GM18517 (cell line): Measurements from ENCODE around the gene ATP5MK.
A peak's percentile ranks its signal among the peaks of the same experiment; 100 is the strongest.
"Not testable (repeated sequence)": the region's sequence is repeated elsewhere in the genome, so short reads cannot be mapped to it uniquely, and the experiment has no call there.

Experiments used
- ATAC-seq: cut with Tn5 transposase; IDR thresholded peaks from one replicate; pipeline ENCODE4 v1.9.1; 2021; ENCODE audit warnings: mild to moderate bottlenecking, moderate library complexity; ENCODE audit not compliant: unreplicated experiment

The ATP5MK gene

DNA sequence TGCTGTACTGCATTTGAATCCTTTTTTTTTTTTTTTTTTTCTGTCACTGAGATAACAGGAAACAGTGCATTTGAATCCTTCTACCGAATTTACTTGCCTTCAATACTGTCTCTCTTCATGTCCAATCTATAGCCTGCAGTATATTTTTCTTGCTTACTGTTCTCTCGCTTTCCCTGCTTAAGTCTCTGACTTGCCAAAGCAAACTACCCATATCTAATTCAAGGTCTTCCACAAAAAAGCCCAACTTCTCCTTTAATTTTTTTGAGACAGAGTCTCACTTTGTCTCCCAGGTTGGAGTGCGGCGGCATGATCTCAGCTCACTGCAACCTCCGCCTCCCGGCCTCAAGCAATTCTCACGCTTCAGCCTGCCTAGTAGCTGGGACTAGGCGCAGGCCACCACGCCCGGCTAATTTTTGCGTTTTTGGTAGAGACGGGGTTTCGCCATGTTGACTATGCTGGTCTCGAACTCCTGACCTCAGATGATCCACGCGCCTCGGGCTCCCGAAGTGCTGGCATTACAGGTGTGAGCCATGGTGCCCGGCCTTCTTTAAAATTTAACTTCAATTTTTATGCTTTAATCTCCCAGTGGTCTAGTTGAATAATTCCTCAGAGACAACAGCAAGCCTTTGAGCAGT, 1.0 kb upstream of the ATP5MK start:
- ATAC-seq: no peak

DNA sequence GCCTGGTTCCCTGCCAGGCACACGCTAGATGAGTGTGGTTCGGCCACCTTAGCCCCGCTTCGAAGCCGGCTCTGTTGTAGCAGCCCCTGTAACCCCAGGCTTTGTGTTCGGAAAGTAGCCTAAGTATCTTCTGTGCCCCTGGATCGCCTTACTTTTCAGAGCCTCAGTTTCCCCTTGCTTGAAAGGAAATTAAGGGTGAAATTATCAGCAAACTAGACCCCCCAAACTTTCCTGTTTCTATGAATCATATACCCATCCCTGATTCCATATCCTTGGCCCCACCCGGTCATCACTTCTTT, 463 bp upstream of the ATP5MK start:
- no peak for ATAC-seq

DNA sequence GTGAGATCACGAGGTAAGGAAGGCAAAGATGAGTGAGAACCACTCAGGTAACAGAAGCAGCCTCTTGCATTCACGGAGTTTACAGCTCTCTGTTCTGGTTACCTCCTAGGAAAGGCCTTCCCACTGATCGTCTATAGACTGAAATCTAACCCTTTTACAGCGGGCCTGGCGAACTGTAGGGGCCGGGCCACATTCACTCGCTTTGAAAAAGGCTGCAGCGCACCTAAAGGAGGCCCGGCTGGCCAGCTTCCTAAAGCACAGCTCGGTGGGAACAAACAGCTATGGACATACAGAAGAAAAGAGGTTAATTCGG, 565 bp downstream of the ATP5MK start:
- no peak for ATAC-seq

DNA sequence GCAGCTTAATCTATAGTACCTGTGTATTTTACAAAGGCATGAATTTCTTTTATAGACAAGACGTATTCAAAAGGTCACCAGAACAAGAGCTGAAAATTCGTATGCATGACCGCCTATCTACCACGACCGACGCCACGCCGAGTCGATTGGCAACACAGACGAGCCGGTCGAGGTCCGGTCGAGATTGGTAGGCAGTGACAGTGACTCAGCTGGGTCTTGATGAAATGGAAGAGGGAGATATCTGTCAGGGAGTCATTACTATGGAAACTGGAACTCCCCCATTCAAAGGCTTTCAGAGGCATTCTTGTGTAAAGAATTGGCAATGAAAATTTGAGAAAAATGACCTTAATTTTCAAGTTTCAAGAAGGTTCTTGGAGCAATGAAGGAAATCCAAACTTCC, 2.1 kb downstream of the ATP5MK start:
- ATAC-seq: no peak

DNA sequence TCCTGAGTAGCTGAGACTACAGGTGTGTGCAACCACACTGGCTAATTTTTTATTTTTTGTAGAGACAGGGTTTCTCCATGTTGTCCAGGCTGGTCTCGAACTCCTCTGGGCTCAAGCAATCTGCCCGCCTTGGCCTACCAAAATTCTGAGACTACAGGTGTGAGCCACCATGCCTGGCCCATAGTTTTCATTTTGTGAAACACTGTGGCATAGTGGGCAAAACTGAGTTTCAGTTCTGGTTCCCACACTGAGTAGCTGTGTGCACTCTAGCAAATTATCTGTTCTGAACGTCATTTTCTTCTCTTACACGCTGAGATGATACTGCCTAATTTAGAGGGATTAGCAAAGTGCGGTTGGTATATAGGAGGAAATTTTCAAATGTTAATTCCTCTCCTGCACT, 13.5 kb downstream of the ATP5MK start:
- ATAC-seq: no peak

DNA sequence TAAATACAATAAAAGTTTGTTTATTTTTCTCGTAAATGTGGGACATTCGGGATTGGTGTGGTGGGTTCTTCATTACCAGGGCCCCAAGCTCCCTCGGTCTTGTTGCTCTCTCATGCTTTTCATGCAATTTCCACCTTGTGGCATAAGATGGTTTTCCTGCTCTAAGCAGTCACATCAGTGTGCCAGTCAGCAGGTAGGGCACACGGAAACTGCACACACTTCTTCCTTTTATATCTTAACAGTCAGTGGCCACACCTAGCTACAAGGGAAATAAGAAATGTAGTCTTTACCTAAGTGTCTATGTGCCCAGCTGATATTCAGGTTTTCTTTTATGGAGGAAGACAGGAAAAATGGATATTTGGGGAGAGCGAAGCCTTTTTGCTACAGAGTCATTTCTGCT, 22.0 kb downstream of the ATP5MK start:
- no peak for ATAC-seq

DNA sequence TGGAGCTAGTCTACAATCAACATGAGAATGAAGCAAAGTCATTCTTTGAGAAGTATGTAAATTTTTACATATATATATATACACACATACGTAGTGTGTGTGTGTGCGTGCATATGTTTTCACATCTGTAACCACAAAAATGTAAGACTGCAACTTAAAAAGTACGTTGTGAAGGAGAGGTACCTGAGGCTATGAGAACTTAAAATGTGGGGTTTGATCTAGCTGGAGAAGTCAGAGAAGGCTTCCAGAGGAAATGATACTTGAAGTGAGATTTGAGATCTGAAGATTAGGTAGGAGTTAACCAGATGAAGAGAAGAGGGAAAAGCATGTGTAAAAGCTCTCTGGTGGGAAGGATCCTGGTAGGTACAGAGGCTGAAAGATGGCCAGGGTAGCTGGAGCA, 22.7 kb downstream of the ATP5MK start:
- ATAC-seq: no peak

DNA sequence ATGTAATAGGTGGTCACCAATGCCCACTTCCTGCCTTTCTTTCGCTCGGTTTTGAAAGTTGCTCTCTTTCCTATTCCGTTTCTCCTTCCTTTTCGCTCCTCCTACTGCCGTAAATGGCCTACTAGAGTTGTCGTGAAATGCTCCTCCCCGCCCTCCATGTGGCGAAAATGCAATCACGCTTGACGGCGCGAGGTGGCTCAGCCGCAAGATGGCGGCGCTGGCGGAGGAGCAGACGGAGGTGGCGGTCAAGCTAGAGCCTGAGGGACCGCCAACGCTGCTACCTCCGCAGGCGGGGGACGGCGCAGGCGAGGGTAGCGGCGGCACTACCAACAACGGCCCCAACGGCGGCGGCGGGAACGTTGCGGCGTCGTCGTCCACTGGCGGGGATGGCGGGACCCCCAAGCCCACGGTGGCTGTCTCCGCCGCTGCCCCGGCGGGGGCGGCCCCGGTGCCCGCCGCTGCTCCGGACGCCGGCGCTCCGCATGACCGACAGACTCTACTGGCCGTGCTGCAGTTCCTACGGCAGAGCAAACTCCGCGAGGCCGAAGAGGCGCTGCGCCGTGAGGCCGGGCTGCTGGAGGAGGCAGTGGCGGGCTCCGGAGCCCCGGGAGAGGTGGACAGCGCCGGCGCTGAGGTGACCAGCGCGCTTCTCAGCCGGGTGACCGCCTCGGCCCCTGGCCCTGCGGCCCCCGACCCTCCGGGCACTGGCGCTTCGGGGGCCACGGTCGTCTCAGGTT, 28.3 kb downstream of the ATP5MK start, which contains the start of gene TAF5:
TSS of gene TAF5 (plus strand) at position 195 of the 737 bp plus-strand sequence. CDS start at position 209, 14 bp downstream.
- ATAC-seq: peak; percentile 47

DNA sequence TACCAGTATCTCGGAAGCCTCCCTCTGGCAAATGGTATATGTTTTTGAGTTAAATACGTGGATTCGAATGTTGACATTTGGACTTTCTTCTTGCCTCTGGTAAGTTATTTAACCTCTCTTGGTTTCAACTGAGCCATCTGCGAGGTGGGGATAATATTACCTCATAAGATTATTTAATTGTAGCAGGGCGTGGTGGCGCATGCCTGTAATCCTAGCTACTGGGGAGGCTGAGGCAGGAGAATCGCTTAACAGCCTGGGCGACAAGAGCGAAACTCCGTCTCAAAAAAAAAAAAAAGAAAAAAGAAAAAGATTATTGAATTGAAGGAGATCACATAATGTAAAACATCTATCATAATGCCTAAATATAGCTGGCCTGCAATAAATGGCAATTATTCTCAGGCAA, 28.9 kb downstream of the ATP5MK start:
- no peak for ATAC-seq

DNA sequence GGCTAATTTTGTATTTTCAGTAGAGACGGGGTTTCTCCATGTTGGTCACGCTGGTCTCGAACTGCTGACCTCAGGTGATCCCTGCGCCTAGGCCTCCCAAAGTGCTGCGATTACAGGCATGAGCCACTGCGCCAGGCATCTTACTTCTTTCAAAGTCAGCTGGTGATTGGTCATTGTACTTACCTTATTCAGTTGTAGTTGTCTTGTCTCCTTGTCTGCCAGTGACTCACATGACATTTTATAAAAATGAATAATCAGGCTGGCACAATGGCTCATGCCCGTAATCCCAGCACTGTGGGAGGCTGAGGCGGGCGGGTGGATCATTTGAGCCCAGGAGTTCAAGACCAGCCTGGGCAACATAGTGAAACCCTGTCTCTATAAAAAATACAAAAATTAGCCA, 35.5 kb downstream of the ATP5MK start:
- ATAC-seq: not testable (repeated sequence)

DNA sequence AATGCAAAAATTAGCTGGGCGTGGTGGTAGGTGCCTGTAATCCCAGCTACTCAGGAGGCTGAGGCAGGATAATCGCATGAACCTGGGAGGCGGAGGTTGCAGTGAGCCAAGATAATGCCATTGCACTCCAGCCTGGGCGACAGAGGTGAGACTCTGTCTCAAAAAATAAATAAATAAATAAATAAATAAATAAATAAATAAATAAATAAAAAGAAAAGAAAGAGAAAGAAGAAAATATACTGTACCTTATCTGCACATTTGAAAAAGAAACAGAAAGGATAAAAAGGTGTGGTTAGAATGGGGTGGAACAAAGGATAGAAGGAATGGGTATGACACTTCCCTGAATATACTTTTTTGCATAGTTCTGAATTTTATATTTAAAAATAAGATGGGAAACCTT, 36.8 kb downstream of the ATP5MK start:
- ATAC-seq: not testable (repeated sequence)

DNA sequence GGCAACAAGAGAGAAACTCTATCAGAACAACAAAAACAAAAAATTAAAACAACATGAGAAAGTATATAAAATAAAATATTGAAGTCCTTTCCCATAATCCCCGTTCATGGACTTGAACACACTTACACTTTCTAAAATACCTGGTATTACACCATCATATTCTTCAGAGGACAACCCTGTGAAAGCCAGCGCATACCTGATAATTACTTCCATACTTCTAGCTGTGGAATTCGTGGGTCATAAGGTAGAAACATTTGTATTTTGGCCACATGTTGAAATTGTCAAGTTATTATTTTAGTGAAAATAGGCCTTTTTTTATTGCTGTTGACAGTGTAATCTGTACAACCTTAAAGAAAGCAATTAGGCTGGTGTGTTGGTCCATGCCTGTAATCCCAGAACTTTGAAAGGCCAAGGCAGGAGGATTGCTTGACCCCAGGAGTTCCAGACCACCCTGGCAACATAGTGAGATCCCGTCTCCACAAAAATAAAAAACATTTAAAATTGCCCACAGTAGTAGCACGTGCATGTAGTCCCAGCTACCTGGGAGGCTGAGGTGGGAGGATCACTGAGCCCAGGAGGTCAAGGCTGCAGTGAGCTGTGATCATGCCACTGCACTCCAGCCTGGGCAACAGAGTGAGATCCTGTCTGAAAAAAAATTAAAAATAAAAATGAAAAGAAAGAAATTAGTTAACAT, 40.2 kb downstream of the ATP5MK start:
- no peak for ATAC-seq

DNA sequence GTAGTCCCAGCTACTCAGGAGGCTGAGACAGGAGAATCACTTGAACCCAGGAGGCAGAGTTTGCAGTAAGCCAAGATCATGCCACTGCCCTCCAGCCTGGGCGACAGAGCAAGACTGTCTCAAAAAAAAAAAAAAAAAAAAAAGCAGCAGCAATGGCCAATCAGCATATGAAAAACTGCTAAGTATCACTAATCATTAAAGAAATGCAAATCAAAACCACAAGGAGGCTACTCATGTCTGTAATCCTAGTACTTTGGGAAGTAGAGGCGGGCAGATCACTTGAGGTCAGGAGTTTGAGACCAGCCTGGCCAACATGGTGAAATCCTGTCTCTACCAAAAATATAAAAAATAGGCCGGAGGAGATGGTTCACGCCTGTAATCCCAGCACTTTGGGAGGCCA, 41.7 kb downstream of the ATP5MK start:
- ATAC-seq: not testable (repeated sequence)

DNA sequence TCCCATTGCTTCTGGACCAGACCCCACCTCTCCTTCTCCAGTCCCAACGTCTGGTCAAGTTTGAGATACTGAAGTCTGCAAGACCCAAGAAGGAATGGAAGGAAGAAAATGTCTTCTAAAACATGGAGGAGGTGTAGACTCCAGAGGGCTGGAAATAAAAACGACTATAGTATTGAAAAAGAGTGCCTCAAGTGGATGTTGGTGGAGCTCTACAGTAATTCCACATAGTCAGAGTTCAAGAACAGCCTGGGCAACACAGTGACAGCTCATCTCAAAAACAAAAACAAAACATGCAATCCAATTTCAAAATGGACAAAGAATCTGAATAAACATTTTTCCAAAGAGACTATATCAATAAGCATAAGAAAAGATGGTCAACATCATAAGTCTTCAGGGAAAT, 43.0 kb downstream of the ATP5MK start:
- no peak for ATAC-seq

DNA sequence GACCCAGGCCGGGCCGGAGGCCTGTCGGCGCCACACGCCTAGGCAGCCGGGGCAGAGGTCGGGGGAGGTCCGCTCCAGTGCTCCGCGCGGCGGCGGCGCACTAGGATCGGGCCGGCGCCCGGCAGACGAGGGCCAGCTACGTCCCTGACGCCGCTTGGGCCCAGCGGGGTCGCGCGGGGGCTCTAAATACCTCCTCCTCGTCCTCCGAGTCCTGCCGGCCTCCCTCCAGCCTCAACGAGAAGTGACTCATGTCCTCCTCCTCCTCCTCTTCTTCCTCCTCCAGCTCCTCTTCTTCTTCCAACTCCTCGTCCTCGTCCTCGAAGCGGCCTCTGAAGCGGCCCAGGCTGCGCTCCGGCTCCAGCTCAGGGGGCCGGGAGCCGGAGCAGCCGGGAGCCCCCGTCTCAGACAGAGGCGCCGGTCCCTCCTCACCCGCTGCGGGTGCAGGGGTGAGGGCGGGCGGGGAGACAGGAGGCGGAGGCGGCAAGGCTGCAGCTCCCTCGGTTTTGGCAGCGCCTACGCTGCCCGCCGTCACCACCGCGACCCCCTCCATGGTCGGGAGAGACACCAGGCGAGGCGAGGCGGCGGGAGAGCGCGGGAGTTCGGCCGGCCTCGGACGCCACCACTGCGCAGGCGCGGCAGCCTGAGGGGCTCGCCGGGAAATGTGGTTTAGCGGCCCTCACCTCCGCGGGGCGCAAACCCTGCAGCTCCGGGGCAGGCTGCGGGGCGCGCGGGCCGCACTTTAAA, 45.6 kb downstream of the ATP5MK start, which contains the start of gene PCGF6:
TSS of gene PCGF6 (minus strand) at position 624 of the 744 bp plus-strand sequence. CDS start at position 550, 74 bp downstream.
- peak; percentile 68 for ATAC-seq

DNA sequence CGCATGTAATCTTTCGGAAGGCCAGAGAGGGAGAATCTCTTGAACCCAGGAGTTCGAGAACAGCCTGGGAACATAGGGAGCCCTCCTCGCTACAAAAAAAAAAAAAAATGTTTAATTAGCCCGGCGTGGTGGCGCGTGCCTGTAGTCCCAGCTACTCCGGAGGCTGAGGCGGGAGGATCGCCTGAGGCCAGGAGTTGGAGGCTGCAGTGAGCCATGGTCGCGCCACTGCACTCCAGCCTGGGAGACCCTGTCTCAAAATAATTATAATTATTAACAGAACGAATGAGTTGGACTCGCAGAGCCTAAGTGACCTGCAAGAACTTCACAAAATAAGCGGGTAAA, 46.1 kb downstream of the ATP5MK start:
- ATAC-seq: peak; percentile 8
